WERI-Rb-1 (cell line): ENCODE measurements around the gene TBC1D1.

Experiments
- DNase-seq: peaks from one replicate; pipeline ENCODE4 v3.0.0-alpha.2; 2020
- H3K27ac ChIP-seq: fragments of 250-450 bp; sonication (Bioruptor Pico); 2 replicates; pipeline ENCODE4 v1.5.1; 2020; ENCODE audit warnings: mild to moderate bottlenecking, moderate library complexity
- H3K27me3 ChIP-seq: fragments of 250-450 bp; sonication (Bioruptor Pico); 2 replicates; pipeline ENCODE4 v1.5.1; 2021; ENCODE audit warnings: mild to moderate bottlenecking, low read depth, moderate library complexity; ENCODE audit not compliant: insufficient read depth, severe bottlenecking
- H3K36me3 ChIP-seq: fragments of 250-450 bp; sonication (Bioruptor Pico); 2 replicates; pipeline ENCODE4 v1.5.1; 2020; ENCODE audit warnings: mild to moderate bottlenecking, moderate library complexity
- H3K4me3 ChIP-seq: 2 replicates; pipeline ENCODE4 v1.5.1; 2011; ENCODE audit warnings: low read depth, mild to moderate bottlenecking, control low read depth, low read length
- H3K9me3 ChIP-seq: fragments of 250-450 bp; sonication (Bioruptor Pico); 2 replicates; pipeline ENCODE4 v1.5.1; 2021; ENCODE audit warnings: mild to moderate bottlenecking, moderate library complexity; ENCODE audit not compliant: severe bottlenecking
- CTCF ChIP-seq: IDR thresholded peaks from 2 replicates; pipeline ENCODE4 v1.5.1; 2011; ENCODE audit warnings: low read depth, mild to moderate bottlenecking, control low read depth, inconsistent platforms, low read length

Gene TBC1D1

DNA sequence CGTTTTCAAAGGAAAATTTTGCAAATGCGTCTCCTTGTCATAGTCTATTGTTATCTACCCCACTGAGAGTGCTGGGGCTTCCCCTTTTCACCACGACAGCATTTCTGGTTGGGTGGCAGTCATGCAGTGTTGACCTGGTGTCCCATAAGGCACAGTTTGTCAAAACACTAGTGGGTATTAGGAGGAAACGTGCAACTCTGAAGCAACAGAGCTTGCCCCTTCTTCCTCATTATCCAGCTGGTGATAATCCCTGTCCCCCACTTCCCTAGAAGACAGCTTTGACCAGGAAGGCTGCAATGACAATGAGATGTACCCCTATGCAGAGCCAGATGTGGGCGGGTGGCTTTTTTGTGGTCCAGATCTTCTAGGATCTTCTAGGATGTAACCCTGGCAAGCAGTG lies 1.8 kb downstream of the TBC1D1 start:
- no peak for TF ChIP-seq CTCF
- DNase-seq = no peak
- Histone ChIP-seq H3K4me3 (no peak overlapping the region), H3K9me3 (peaks cover 3% of the 10 kb centered on the region), H3K27ac (no peak overlapping the region), H3K36me3 (no peaks in the 10 kb centered on the region), H3K27me3 (no peaks in the 10 kb centered on the region)

DNA sequence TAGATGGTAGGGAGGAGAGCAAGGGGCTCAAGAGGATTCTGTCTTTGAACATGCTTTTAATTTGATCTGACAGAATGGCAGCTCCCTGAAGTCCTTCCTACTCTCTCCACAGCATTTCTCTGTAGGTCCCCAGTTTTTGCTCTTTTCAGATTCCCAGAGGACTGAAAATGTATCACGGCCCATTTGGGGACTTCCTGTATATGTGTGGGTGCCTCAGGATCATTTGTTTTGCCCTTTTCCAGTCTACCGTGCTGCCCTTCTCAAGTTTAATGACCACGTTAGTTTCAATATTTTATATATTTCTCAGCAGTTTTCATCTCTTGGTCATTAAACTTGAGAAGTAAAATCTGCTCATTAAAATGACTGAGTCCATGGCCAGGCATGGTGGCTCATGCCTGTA lies 2.3 kb downstream of the TBC1D1 start:
- H3K4me3 ChIP-seq = no peak overlapping the region
- DNase-seq = no peak
- H3K27ac ChIP-seq = no peak overlapping the region
- H3K9me3 ChIP-seq = peaks cover 3% of the 10 kb centered on the region
- no peak for TF ChIP-seq CTCF
- H3K27me3 ChIP-seq = no peaks in the 10 kb centered on the region
- no peaks in the 10 kb centered on the region for H3K36me3 ChIP-seq

DNA sequence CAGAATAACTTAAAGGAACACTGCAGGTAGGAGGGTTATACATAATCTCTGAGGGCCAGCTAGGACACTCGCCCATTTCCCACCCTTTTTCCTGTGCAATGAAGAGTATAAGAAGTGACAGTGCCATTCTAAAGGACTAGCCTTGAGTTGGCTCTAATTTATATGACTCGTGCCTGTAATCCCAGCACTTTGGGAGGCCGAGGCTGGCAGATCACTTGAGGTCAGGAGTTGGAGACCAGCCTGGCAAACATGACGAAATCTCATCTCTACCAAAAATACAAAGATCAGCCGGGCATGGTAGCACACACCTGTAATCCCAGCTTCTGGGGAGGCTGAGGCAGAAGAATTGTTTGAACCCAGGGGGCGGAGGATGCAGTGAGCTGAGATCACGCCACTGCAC lies 4.4 kb downstream of the TBC1D1 start:
- TF ChIP-seq CTCF = no peak
- H3K36me3 ChIP-seq = no peaks in the 10 kb centered on the region
- H3K4me3 ChIP-seq = no peak overlapping the region
- H3K27ac ChIP-seq = no peak overlapping the region
- H3K27me3 ChIP-seq = no peaks in the 10 kb centered on the region
- no peak for DNase-seq
- peaks cover 3% of the 10 kb centered on the region for H3K9me3 ChIP-seq

DNA sequence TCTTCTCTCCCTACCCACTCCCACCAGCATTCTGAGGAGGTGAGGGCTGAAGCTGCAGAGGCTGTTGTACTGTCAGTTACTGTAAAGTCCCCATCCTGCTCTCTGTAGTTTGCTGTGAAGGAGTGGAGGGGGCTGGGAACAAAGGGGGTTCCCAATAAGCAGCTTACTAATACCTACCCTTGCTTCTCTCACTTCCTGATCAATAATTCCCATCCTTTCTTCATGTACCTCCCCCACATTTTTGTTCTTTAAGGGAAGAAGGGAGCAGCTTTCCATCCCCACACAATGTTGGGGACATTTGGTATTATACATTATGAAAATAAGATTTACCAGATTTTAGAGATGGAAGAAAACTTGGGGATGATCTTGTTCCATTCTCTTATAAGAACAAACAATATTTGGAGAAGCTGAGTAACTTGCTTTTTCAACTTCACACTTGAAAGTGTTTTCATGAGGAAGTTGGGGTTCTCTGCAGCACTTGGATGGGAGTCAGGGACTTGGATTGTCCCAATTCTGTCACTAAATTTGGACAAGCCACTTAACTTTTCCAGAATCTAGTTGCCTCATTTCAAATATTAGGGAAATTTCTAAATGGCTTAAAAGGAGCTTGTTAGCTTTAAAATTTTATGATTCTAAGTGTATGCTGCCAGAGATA lies 5.4 kb downstream of the TBC1D1 start:
- DNase-seq = no peak
- H3K36me3 ChIP-seq = no peaks in the 10 kb centered on the region
- H3K9me3 ChIP-seq = no peaks in the 10 kb centered on the region
- no peak overlapping the region for H3K4me3 ChIP-seq
- TF ChIP-seq CTCF = no peak
- H3K27ac ChIP-seq = no peak overlapping the region
- H3K27me3 ChIP-seq = no peaks in the 10 kb centered on the region

DNA sequence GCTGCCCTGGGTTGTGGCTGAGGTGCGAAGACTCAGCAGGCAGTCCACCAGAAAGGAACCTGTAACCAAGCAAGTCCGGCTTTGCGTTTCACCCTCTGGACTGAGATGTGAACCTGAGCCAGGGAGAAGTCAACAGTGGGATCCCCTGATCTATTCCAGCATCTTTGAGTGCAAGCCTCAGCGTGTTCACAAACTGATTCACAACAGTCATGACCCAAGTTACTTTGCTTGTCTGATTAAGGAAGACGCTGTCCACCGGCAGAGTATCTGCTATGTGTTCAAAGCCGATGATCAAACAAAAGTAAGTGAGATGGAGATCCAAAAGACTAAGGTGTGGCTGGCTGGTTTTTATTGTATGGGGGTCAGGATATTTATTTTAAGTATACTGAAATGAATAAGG lies 11.3 kb downstream of the TBC1D1 start:
- no peak overlapping the region for H3K27ac ChIP-seq
- H3K4me3 ChIP-seq = no peak overlapping the region
- H3K36me3 ChIP-seq = no peaks in the 10 kb centered on the region
- no peak for TF ChIP-seq CTCF
- DNase-seq = no peak
- no peaks in the 10 kb centered on the region for H3K27me3 ChIP-seq
- H3K9me3 ChIP-seq = no peaks in the 10 kb centered on the region
